Activated T-helper 17 cell treated with anti-CD3 and anti-CD28 coated beads, Interleukin-2, amount 50 U/mL, for 72 hours (primary cell): ENCODE data around the gene OR8G5. TPM values are rescaled to one million over a fixed set of nuclear protein-coding genes. Genes with fewer than 3 reads are reported as not detected.

ENCODE experiments used
- ATAC-seq: fragments of 150-1000 bp; cut with Tn5 transposase; replicated peaks from 2 replicates; pipeline ENCODE4 v1.10.0; 2021; ENCODE audit warnings: mild to moderate bottlenecking, moderate library complexity
- H3K27ac Mint-ChIP-seq: one replicate; pipeline ENCODE4 v1.8.0; 2022; ENCODE audit warnings: mixed read lengths
- H3K27me3 Mint-ChIP-seq: one replicate; pipeline ENCODE4 v1.8.0; 2022; ENCODE audit warnings: mixed read lengths
- H3K36me3 Mint-ChIP-seq: one replicate; pipeline ENCODE4 v1.8.0; 2022; ENCODE audit warnings: low read depth, mild to moderate bottlenecking, mixed read lengths
- H3K4me1 Mint-ChIP-seq: one replicate; pipeline ENCODE4 v1.8.0; 2022; ENCODE audit warnings: mixed read lengths
- H3K4me3 Mint-ChIP-seq: one replicate; pipeline ENCODE4 v1.8.0; 2022; ENCODE audit warnings: mild to moderate bottlenecking, mixed read lengths
- H3K9me3 Mint-ChIP-seq: one replicate; pipeline ENCODE4 v1.8.0; 2022; ENCODE audit warnings: mixed read lengths
- total RNA-seq, 2 donors: library from RNA; stranded (reverse); gene quantifications; one replicate each; pipeline ENCODE4 v1.2.3, GENCODE V29; 2022

The OR8G5 gene
- total RNA-seq, 2 donors from 2014 or later: not detected

GRCh38 chr11:124311269-124311668 is 55.1 kb downstream of the OR8G5 start:
- no peak overlapping the region for H3K4me3 Mint-ChIP-seq
- H3K36me3 Mint-ChIP-seq: no peaks in the 10 kb centered on the region
- peaks cover 6% of the 10 kb centered on the region for H3K27me3 Mint-ChIP-seq

DNA sequence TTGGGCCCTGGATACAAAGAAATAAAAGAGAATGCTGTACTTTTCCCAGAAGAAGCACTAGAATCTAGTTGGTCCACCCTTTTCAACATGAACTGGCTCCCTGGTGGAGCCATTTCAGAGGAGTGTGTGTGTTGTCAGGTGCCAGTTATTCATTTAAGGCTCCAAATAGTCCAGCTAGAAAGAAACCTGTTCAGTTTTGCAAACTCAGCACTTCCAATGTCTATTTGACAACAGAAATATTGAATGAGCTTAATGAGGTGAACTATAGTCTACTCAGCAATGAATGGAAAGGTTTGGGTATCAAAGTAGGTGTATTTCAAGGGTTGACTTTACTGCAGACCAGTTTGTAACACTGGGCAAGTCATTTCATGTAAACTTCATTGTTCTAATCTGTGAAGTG is 55.5 kb downstream of the OR8G5 start:
- no peak overlapping the region for H3K27ac Mint-ChIP-seq

More at GRCh38 chr11:124311269-124311668, 55.1 kb downstream of the OR8G5 start:
- H3K27ac Mint-ChIP-seq: no peak overlapping the region
- H3K9me3 Mint-ChIP-seq: no peaks in the 10 kb centered on the region
- no peaks in the 10 kb centered on the region for H3K4me1 Mint-ChIP-seq
- no peak for ATAC-seq

GRCh38 chr11:124313131-124313530 is 57.0 kb downstream of the OR8G5 start:
- no peaks in the 10 kb centered on the region for H3K27me3 Mint-ChIP-seq
- H3K4me1 Mint-ChIP-seq: no peaks in the 10 kb centered on the region
- H3K9me3 Mint-ChIP-seq: no peaks in the 10 kb centered on the region
- H3K4me3 Mint-ChIP-seq: no peak overlapping the region
- H3K27ac Mint-ChIP-seq: no peak overlapping the region
- ATAC-seq: no peak
- H3K36me3 Mint-ChIP-seq: no peaks in the 10 kb centered on the region

More for the DNA sequence above, 55.5 kb downstream of the OR8G5 start:
- H3K36me3 Mint-ChIP-seq: no peaks in the 10 kb centered on the region
- ATAC-seq: no peak
- H3K4me1 Mint-ChIP-seq: no peaks in the 10 kb centered on the region
- peaks cover 2% of the 10 kb centered on the region for H3K27me3 Mint-ChIP-seq
- H3K9me3 Mint-ChIP-seq: no peaks in the 10 kb centered on the region
- H3K4me3 Mint-ChIP-seq: no peak overlapping the region

DNA sequence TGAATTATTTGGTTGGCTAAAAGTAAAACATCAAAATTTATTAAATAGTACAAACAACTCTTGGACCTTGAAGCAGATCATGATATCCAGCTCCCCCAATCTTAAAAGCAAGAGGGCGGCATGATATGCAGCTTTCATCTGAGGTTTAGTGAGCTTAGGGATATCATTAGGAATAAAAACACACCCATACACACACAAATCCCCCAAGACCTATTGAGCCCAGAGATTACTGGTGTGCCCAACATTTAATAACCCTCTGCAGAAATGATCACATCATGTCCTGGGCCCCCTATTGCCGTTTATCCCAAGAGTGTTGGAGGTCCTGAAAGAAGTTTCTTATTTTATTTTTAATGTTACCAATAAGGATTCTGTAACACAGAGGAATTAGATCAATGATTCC is 57.7 kb downstream of the OR8G5 start, which contains the start of gene OR8D1:
OR8D1 (minus strand) TSS at position 101 of the 400 bp plus-strand sequence. CDS start 3,183 bp downstream, outside the sequence.
- ATAC-seq: no peak
- no peaks in the 10 kb centered on the region for H3K36me3 Mint-ChIP-seq
- H3K9me3 Mint-ChIP-seq: no peaks in the 10 kb centered on the region
- no peak within 1 kb of the TSS for H3K4me3 Mint-ChIP-seq
- no peaks in the 10 kb centered on the region for H3K4me1 Mint-ChIP-seq
- H3K27me3 Mint-ChIP-seq: no peaks in the 10 kb centered on the region
- no peak within 1 kb of the TSS for H3K27ac Mint-ChIP-seq

DNA sequence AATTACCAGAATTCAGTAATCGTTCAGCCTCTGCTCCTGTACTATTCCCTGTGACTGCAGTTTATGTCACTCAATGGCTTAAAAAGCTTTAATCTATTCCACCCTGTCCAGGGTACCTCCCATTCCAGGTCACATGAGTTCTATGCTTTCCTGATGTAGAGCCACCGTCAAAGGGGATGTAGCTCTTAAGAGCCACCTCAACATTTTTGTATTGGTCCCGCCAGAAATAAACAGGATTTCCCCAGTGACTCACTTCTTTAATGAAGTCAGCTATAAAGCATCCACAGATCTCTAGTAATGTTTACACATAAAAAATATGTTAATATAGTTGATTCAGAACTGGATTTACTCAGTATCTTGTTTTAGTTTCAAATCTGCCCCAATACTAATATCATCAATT is 58.9 kb downstream of the OR8G5 start:
- ATAC-seq: no peak
- H3K9me3 Mint-ChIP-seq: no peaks in the 10 kb centered on the region
- H3K27ac Mint-ChIP-seq: no peak overlapping the region
- H3K4me3 Mint-ChIP-seq: no peak overlapping the region
- H3K36me3 Mint-ChIP-seq: no peaks in the 10 kb centered on the region
- H3K4me1 Mint-ChIP-seq: no peaks in the 10 kb centered on the region
- no peaks in the 10 kb centered on the region for H3K27me3 Mint-ChIP-seq

Other genes with a start within 250 kb of the OR8G5 start
- not detected for gene OR10G4, start 243.4 kb upstream of the OR8G5 start, total RNA-seq
- not detected for gene OR10G9, start 233.4 kb upstream of the OR8G5 start, total RNA-seq
- gene OR10G8, start 229.6 kb upstream of the OR8G5 start, total RNA-seq: not detected
- not detected for gene OR10G7, start 215.1 kb upstream of the OR8G5 start, total RNA-seq
- 1 to 10 TPM; 5.3 to 6.3 TPM for gene VWA5A, start 140.9 kb upstream of the OR8G5 start, total RNA-seq
- gene OR10D3, start 73.0 kb upstream of the OR8G5 start, total RNA-seq: not detected
- not detected for gene OR8G1, start 15.3 kb upstream of the OR8G5 start, total RNA-seq
- gene OR8D1, start 57.6 kb downstream of the OR8G5 start, total RNA-seq: not detected
- gene OR8D2, start 63.8 kb downstream of the OR8G5 start, total RNA-seq: not detected
- not detected for gene OR8B2, start 128.1 kb downstream of the OR8G5 start, total RNA-seq
- gene OR8B3, start 142.6 kb downstream of the OR8G5 start, total RNA-seq: not detected
- gene OR8B4, start 168.5 kb downstream of the OR8G5 start, total RNA-seq: not detected
- not detected for gene OR8B8, start 189.3 kb downstream of the OR8G5 start, total RNA-seq